ENCODE measurements around the gene FRAT2. TPM values are rescaled to one million over a fixed set of nuclear protein-coding genes. Genes with fewer than 3 reads are reported as not detected.

FRAT2 gene
- total RNA-seq, 4 donors from 2014 or later, result 9.3 to 28.7 (median 20.5) TPM

DNA sequence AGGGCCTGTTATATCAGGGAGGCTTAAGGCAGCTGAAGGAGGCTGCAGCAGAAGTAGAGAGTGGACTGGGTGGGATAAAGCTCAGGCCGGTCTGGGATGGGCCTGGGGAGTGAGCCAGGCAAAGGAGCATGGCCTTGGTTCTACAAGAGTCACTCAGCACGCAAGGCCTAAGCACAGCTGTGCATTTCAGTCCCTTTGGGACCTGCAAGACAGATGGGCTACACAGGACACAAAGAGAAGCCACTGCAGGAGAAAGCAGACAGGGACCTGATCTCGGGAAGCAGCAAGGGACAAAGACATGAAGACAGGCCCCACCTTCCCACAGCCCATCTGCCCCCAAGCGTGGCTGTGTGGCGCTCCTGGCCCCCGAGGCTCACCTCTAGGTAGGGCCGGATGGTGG lies 37.2 kb upstream of the FRAT2 start:
- in situ Hi-C loops (cut with MboI; ENCODE audit: low sequenced_read_pairs in 4 of 4) (no loop called here), intact Hi-C loops (cut with DNase I; ENCODE audit: low total_unique reads) (no loop called here)
- Histone ChIP-seq H3K4me3 (no peak overlapping the region), H3K36me3 (peaks cover 0 to 87% of the 10 kb centered on the region in 2 donors), H3K27ac (no peak overlapping the region), H3K27me3 (no peaks in the 10 kb centered on the region), H3K9me3 (no peaks in the 10 kb centered on the region), H3K4me1 (peaks cover 0 to 8% of the 10 kb centered on the region in 2 donors)
- TF ChIP-seq POLR2A (IDR thresholded peaks at IDR 0.05) (no peak), CTCF (IDR thresholded peaks at IDR 0.05 in 4 of 5, conservative IDR thresholded peaks at IDR 0.05 in 1 of 5) (no peak)
- DNase-seq, result no peak
- ATAC-seq, result no peak

GRCh38 chr10:97367126-97367649 lies 32.7 kb upstream of the FRAT2 start:
- Histone ChIP-seq H3K36me3 (peaks cover 0 to 91% of the 10 kb centered on the region in 2 donors), H3K4me1 (peaks cover 0 to 8% of the 10 kb centered on the region in 2 donors), H3K27ac (no peak overlapping the region), H3K9me3 (no peaks in the 10 kb centered on the region), H3K4me3 (no peak overlapping the region), H3K27me3 (no peaks in the 10 kb centered on the region)
- intact Hi-C loops (cut with DNase I; ENCODE audit: low total_unique reads), result no loop called here
- TF ChIP-seq POLR2A (IDR thresholded peaks at IDR 0.05) (no peak), CTCF (IDR thresholded peaks at IDR 0.05 in 4 of 5, conservative IDR thresholded peaks at IDR 0.05 in 1 of 5) (no peak)
- no peak for ATAC-seq
- no peak for DNase-seq
- in situ Hi-C loops (cut with MboI; ENCODE audit: low sequenced_read_pairs in 4 of 4), result no loop called here

DNA sequence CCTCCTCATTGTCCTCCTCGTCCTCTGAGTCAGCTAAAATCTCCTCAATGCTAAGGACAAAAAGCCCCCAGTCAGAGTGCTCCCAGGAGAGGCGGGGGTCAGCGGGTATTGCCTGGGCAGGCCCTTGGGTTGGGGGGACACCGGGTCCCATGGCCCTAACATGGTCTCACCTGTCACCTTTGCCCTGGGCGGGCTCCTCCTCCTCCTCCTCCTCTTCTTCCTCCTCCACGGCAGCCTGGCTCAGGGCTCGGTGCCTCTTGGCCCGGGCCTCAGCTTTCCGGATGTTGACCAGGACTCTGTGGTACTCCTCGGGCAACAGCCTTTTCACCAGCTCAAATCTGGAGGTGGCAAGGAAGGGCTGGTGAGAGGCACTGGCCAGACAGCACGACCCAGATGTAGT lies 32.0 kb upstream of the FRAT2 start:
- ATAC-seq (no peak), DNase-seq (no peak)
- Histone ChIP-seq H3K4me1 (peaks cover 0 to 8% of the 10 kb centered on the region in 2 donors), H3K4me3 (no peak overlapping the region), H3K27me3 (no peaks in the 10 kb centered on the region), H3K9me3 (no peaks in the 10 kb centered on the region), H3K36me3 (peaks cover 0 to 88% of the 10 kb centered on the region in 2 donors), H3K27ac (no peak overlapping the region)
- in situ Hi-C loops (cut with MboI; ENCODE audit: low sequenced_read_pairs in 4 of 4) (no loop called here), intact Hi-C loops (cut with DNase I; ENCODE audit: low total_unique reads) (no loop called here)
- TF ChIP-seq POLR2A (IDR thresholded peaks at IDR 0.05) (no peak), CTCF (IDR thresholded peaks at IDR 0.05 in 4 of 5, conservative IDR thresholded peaks at IDR 0.05 in 1 of 5) (no peak)

DNA sequence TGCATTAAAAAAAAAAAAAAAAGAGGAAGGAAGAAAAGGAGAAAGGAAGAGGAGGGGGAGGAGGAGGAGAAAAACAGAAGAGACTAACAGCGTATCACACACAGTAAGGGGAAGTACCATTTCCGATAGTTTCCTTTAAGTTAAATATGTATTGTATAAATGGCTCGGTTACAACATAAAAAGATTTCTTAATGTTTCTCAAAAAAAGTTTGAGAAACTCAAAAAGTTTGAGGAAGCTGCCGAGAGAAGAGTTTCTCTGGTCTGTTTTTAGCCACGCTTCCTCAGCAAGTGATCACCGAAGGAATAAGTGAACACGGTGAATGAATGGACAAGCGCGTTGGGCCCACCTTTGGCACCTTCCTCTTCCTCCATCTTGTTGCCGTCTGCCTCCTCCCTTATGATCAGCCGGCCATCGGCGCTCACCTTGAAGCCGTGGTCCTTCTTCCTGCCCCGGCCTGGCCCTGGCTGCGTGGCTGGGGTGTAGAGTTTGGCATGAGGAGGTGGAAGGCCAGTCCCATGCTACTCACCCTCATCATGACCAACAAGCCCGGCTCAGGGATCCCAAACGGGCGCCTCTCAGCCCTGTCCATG lies 31.3 kb upstream of the FRAT2 start:
- in situ Hi-C loops (cut with MboI; ENCODE audit: low sequenced_read_pairs in 4 of 4), result no loop called here
- TF ChIP-seq POLR2A (IDR thresholded peaks at IDR 0.05) (no peak), CTCF (IDR thresholded peaks at IDR 0.05 in 4 of 5, conservative IDR thresholded peaks at IDR 0.05 in 1 of 5) (no peak)
- H3K4me1 ChIP-seq, result peaks cover 0 to 8% of the 10 kb centered on the region in 2 donors
- no peak overlapping the region for H3K4me3 ChIP-seq
- intact Hi-C loops (cut with DNase I; ENCODE audit: low total_unique reads), result no loop called here
- no peaks in the 10 kb centered on the region for H3K9me3 ChIP-seq
- no peaks in the 10 kb centered on the region for H3K27me3 ChIP-seq
- peaks cover 0 to 88% of the 10 kb centered on the region in 2 donors for H3K36me3 ChIP-seq
- ATAC-seq (no peak), DNase-seq (no peak)
- H3K27ac ChIP-seq, result peak overlapping the region in 1 of 4 donors; percentile 34
